MCF 10A (cell line): ENCODE data around the gene TBC1D30. TPM values are rescaled to one million over a fixed set of nuclear protein-coding genes. Genes with fewer than 3 reads are reported as not detected.

Experiments
- BruUV-seq: library from RNA; stranded (reverse); fragments of 400-500 nt; replicated peaks from 2 replicates; lab custom pipeline; 2021; lab: Mats Ljungman, UMichigan
- CTCF ChIA-PET: fragments of 300-600 bp; sonication (Branson Sonifier 250); formaldehyde crosslinking; extraction: SDS; loops from one replicate; lab custom pipeline; 2021; ENCODE audit warnings: antibody characterized with exemption, inconsistent platforms; lab: Yijun Ruan, JAX
- POLR2A ChIA-PET: fragments of 300-600, 350-650 bp; sonication (Branson Sonifier 250); formaldehyde crosslinking; extraction: SDS; loops from one replicate; lab custom pipeline; 2020; ENCODE audit warnings: antibody characterized with exemption, inconsistent platforms; lab: Yijun Ruan, JAX
- DNase-seq: peaks from one replicate; pipeline ENCODE4 v3.0.0-alpha.2; 2018; ENCODE audit not compliant: unreplicated experiment
- H3K27ac Mint-ChIP-seq: one replicate; pipeline ENCODE4 v1.8.0; 2022; ENCODE audit warnings: mild to moderate bottlenecking, low read depth, mixed read lengths; ENCODE audit not compliant: unreplicated experiment
- H3K27me3 Mint-ChIP-seq: one replicate; pipeline ENCODE4 v1.8.0; 2022; ENCODE audit warnings: mixed read lengths; ENCODE audit not compliant: insufficient read depth, unreplicated experiment
- H3K36me3 Mint-ChIP-seq: one replicate; pipeline ENCODE4 v1.8.0; 2022; ENCODE audit warnings: mild to moderate bottlenecking, moderate library complexity, mixed read lengths; ENCODE audit not compliant: insufficient read depth, unreplicated experiment
- H3K4me1 Mint-ChIP-seq: one replicate; pipeline ENCODE4 v1.8.0; 2022; ENCODE audit warnings: mixed read lengths; ENCODE audit not compliant: insufficient read depth, unreplicated experiment
- H3K4me3 Mint-ChIP-seq: one replicate; pipeline ENCODE4 v1.8.0; 2022; ENCODE audit warnings: mild to moderate bottlenecking, moderate library complexity, mixed read lengths; ENCODE audit not compliant: unreplicated experiment
- H3K9me3 Mint-ChIP-seq: one replicate; pipeline ENCODE4 v1.8.0; 2022; ENCODE audit warnings: mixed read lengths; ENCODE audit not compliant: unreplicated experiment
- intact Hi-C: fragments of 100-400 bp; cut with micrococcal nuclease; formaldehyde crosslinking; loops from 2 replicates; pipeline ENCODE4 v1.14.1; 2022
- total RNA-seq: library from RNA; stranded (reverse); gene quantifications from 2 replicates; pipeline ENCODE4 v1.2.3, GENCODE V29; 2022
- TF ChIP-seq, protein P1 (sequence below): fragments of 200-600 bp; IDR thresholded peaks from one replicate; pipeline ENCODE4 v1.8.0; 2022; ENCODE audit warnings: antibody characterized with exemption, mild to moderate bottlenecking; ENCODE audit not compliant: unreplicated experiment

The TBC1D30 gene
- total RNA-seq, 1 experiment from 2014 or later, result 9.4 TPM

DNA sequence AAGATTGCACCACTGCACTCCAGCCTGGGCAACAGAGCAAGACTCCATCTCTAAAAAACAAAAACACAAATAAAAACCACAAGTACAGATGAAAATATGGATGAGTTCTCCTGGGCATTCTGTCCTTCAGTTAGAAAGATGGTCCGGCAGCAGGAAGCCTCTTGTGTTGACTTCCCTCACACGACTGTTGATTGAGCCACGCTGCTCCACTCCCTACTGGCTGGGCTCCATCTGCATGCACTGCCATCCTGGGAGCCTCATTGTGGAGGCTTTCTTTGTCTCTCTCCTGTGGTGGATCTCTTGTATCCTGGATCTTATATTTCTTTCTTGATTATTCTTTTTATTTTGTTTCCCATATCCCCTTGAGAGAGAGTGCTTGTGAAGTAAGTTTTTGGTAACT is 30.8 kb upstream of the TBC1D30 start:
- intact Hi-C loops, result no loop called here
- Mint-ChIP-seq H3K27me3 (no peaks in the 10 kb centered on the region), H3K9me3 (no peaks in the 10 kb centered on the region), H3K4me3 (no peak overlapping the region), H3K27ac (no peak overlapping the region), H3K4me1 (no peaks in the 10 kb centered on the region), H3K36me3 (no peaks in the 10 kb centered on the region)
- ChIA-PET CTCF (interaction anchor here (0.7 to 2.3 kb wide), 4 partner anchors 8 to 1026 kb away, joined by 3 to 10 read pairs (median 6); no protein-coding TSS in a partner anchor), POLR2A (interaction anchor here (0.8 kb wide), 1 partner anchor 12 kb away, joined by 4 read pairs; no protein-coding TSS in a partner anchor)
- no TSS peak for BruUV-seq
- TF ChIP-seq, protein P1, sequence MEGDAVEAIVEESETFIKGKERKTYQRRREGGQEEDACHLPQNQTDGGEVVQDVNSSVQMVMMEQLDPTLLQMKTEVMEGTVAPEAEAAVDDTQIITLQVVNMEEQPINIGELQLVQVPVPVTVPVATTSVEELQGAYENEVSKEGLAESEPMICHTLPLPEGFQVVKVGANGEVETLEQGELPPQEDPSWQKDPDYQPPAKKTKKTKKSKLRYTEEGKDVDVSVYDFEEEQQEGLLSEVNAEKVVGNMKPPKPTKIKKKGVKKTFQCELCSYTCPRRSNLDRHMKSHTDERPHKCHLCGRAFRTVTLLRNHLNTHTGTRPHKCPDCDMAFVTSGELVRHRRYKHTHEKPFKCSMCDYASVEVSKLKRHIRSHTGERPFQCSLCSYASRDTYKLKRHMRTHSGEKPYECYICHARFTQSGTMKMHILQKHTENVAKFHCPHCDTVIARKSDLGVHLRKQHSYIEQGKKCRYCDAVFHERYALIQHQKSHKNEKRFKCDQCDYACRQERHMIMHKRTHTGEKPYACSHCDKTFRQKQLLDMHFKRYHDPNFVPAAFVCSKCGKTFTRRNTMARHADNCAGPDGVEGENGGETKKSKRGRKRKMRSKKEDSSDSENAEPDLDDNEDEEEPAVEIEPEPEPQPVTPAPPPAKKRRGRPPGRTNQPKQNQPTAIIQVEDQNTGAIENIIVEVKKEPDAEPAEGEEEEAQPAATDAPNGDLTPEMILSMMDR, result no peak
- no peak for DNase-seq

DNA sequence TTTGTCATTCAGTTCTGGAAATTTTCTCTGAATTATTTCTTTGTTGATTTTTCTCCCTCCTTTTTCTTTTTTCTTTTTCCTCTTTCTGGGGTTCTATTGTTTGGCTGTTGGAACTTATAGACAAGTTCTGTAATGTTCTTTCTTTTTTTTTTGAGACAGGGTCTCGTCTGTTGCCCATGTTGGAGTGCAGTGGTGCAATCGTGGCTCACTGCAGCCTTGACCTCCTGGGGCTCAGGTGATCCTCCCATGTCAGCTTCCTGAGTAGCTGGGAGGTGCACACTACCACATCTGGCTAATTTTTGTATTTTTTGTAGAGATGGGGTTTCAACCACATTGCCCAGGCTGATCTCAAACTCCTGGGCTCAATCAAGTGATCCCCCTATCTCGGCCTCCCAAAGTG is 30.1 kb upstream of the TBC1D30 start:
- H3K4me1 Mint-ChIP-seq, result no peaks in the 10 kb centered on the region
- no peaks in the 10 kb centered on the region for H3K27me3 Mint-ChIP-seq
- DNase-seq, result no peak
- CTCF ChIA-PET, result interaction anchor here (0.6 to 4.5 kb wide), 6 partner anchors 9 to 1368 kb away, joined by 3 to 43 read pairs (median 3); no protein-coding TSS in a partner anchor
- TF ChIP-seq, protein P1, result no peak
- intact Hi-C loops, result no loop called here
- BruUV-seq, result no TSS peak
- no peak overlapping the region for H3K4me3 Mint-ChIP-seq
- POLR2A ChIA-PET, result no interaction called here
- no peak overlapping the region for H3K27ac Mint-ChIP-seq
- no peaks in the 10 kb centered on the region for H3K9me3 Mint-ChIP-seq
- no peaks in the 10 kb centered on the region for H3K36me3 Mint-ChIP-seq

- Mint-ChIP-seq H3K36me3 (no peaks in the 10 kb centered on the region), H3K27me3 (no peaks in the 10 kb centered on the region), H3K4me3 (no peak overlapping the region), H3K4me1 (peaks cover 5% of the 10 kb centered on the region), H3K9me3 (no peaks in the 10 kb centered on the region), H3K27ac (no peak overlapping the region)
- ChIA-PET POLR2A (interaction anchor here (0.6 to 1.6 kb wide), 6 partner anchors 9 to 123 kb away, joined by 3 to 5 read pairs (median 4); no protein-coding TSS in a partner anchor), CTCF (interaction anchor here (0.6 to 4.5 kb wide), 37 partner anchors 10 to 1335 kb away, joined by 3 to 43 read pairs (median 4); no protein-coding TSS in a partner anchor)
- BruUV-seq, result no TSS peak
- TF ChIP-seq, protein P1, result peak; percentile 65
- DNase-seq, result peak; percentile 92
- intact Hi-C loops, result loop anchor here (1.0 kb wide), 1 partner anchor 310 kb away; no protein-coding TSS in a partner anchor
Measured at GRCh38 chr12:64796205-64796845, 28.1 kb upstream of the TBC1D30 start.

DNA sequence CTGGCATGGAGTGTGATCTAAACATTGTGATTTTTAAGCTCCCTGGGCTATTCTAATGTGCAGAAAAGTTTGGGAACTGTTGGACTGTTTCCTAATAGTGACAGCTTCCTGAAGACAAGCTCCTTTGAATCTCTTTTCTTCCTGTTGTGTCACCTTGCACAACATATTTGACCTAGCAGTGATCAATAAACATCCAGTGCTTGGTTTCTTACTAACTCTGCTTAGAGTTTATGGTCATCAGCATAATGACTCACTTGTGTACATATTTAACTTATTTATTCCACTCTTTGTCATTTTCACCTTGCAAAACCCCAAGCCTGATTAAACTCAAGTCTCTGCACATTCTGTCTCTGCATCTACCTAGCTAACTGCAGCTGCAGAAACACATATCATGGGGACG is 27.3 kb upstream of the TBC1D30 start:
- CTCF ChIA-PET, result interaction anchor here (0.6 to 4.5 kb wide), 15 partner anchors 9 to 792 kb away, joined by 3 to 43 read pairs (median 4); no protein-coding TSS in a partner anchor
- Mint-ChIP-seq H3K9me3 (no peaks in the 10 kb centered on the region), H3K27me3 (no peaks in the 10 kb centered on the region), H3K36me3 (no peaks in the 10 kb centered on the region), H3K27ac (no peak overlapping the region), H3K4me1 (peaks cover 6% of the 10 kb centered on the region), H3K4me3 (no peak overlapping the region)
- intact Hi-C loops, result no loop called here
- POLR2A ChIA-PET, result interaction anchor here (1.6 kb wide), 1 partner anchor 14 kb away, joined by 5 read pairs; no protein-coding TSS in a partner anchor
- BruUV-seq, result no TSS peak
- TF ChIP-seq, protein P1, result no peak
- no peak for DNase-seq
